ENCODE measurements around the gene ARSB.

The ARSB gene

DNA sequence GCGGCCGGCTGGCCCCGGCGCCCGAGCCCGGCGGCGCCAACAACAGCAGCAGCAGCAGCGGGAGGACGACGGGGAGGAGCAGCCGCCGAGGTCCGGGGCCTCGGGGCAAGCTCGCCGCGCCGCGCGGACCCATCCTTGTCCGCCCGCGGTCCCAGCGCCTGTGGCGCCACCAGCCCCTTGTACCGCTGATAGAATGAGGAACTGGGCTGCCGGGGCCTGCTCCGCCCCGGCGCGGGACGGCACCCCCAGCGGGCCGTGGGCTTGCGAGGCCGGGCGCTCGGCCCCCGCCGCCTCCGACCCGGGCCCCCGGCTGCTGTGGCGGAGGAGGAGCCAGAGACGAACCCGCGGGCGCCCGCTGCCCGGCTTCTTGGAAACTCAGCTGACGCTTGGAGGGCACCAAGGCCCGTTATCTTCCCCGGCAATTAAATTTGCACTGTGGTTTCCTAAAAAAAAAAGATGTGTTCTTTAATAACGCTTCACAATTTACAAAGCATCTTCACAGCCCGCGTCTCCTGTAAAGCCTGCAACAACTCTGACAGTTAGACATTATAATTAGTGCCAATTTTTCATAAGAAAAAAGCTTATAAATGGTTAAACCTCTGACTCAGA is at the start of gene ARSB:
Gene ARSB (minus strand): TSS at position 195 of the 609 bp plus-strand sequence. CDS start 62 bp downstream, at position 133.
- Histone ChIP-seq H3K9me3 (no peaks in the 10 kb centered on the region), H3K4me3 (peak within 1 kb of the TSS; percentile 42), H3K27me3 (ENCODE audit: low read depth) (no peaks in the 10 kb centered on the region), H3K4me1 (peaks cover 13% of the 10 kb centered on the region), H3K36me3 (replicated peaks) (no peaks in the 10 kb centered on the region)
- in situ Hi-C loops (cut with MboI; ENCODE audit: low sequenced_read_pairs): no loop called here
- peak in 1 of 2 experiments; percentile 62 for DNase-seq (ENCODE audit: low spot score in 2 of 2)

DNA sequence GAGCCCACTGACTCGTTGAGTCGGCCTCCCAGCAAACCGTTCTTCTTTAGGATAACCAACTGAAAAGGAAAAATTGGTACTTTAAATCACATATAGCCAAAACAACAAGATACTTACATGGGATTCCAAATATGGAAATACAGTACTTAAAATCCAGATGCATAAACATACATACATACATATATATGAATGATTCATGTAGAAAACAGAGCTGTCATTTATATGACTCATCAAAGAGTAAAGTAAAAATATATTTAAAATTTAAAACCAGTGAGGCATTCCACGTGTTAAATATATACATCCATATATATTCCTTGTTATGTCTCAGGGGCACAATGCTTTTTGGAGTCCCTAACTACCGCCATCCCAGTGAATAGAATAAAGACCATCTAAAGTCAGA is 47.7 kb upstream of the ARSB start:
- DNase-seq (ENCODE audit: low spot score in 2 of 2): no peak
- Histone ChIP-seq H3K27me3 (ENCODE audit: low read depth) (peaks cover 7% of the 10 kb centered on the region; the same call in 1 of the 2 replicates), H3K36me3 (replicated peaks) (no peaks in the 10 kb centered on the region), H3K4me3 (no peak overlapping the region), H3K9me3 (no peaks in the 10 kb centered on the region), H3K4me1 (no peaks in the 10 kb centered on the region)
- in situ Hi-C loops (cut with MboI; ENCODE audit: low sequenced_read_pairs): no loop called here

DNA sequence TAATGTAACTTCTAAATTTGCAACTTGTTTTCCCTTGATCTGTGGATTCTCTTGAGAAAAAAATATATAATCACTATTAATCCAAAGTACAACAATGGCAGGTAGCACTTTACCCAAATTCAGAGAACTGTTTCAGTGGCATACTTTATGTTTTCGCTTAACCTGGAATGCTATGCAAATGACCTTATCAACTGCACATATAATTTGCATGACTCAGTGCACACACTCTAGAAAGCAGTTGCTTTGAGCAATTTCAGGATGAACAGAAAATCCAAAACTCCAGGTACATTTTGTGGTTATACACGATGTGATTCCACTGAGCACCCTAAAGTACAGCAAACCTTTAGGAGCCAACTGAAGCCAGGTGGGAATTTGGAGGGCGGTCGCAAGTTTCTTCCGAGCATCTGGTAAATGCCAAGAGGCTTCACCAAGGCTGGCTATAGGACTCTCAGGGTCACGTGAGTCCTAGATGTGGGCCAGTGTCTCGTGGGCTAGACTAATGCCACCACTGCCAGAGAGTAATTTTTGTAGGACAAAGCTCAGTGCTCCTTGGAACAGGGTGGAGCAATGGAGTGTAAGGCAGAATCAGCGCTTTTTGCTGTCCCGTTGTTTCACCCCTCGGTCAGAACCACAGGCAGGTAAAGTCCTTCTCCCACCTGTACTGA is 47.1 kb upstream of the ARSB start:
- Histone ChIP-seq H3K4me3 (no peak overlapping the region), H3K27me3 (ENCODE audit: low read depth) (peaks cover 7% of the 10 kb centered on the region; the same call in 1 of the 2 replicates), H3K36me3 (replicated peaks) (no peaks in the 10 kb centered on the region), H3K9me3 (no peaks in the 10 kb centered on the region), H3K4me1 (no peaks in the 10 kb centered on the region)
- DNase-seq (ENCODE audit: low spot score in 2 of 2): no peak
- in situ Hi-C loops (cut with MboI; ENCODE audit: low sequenced_read_pairs): no loop called here

DNA sequence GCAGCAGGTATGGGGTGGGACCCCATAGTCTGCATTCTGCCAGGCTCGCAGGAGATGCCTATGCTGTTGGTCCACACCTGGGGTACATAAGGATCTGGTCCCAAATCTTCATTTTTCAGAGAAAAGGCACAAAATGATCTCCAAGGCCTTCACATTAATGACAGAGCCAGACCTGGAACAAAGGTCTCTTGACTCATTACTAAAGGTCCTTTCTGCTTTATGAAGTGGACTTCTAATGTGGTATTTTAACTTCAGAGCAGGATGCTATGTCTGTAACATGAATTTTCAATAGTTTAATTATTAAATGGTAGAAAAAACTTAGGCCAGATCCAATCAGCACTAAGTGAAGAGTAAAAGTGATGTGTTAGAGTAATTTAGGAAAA is 46.4 kb upstream of the ARSB start:
- H3K9me3 ChIP-seq: no peaks in the 10 kb centered on the region
- DNase-seq (ENCODE audit: low spot score in 2 of 2): no peak
- in situ Hi-C loops (cut with MboI; ENCODE audit: low sequenced_read_pairs): no loop called here

DNA sequence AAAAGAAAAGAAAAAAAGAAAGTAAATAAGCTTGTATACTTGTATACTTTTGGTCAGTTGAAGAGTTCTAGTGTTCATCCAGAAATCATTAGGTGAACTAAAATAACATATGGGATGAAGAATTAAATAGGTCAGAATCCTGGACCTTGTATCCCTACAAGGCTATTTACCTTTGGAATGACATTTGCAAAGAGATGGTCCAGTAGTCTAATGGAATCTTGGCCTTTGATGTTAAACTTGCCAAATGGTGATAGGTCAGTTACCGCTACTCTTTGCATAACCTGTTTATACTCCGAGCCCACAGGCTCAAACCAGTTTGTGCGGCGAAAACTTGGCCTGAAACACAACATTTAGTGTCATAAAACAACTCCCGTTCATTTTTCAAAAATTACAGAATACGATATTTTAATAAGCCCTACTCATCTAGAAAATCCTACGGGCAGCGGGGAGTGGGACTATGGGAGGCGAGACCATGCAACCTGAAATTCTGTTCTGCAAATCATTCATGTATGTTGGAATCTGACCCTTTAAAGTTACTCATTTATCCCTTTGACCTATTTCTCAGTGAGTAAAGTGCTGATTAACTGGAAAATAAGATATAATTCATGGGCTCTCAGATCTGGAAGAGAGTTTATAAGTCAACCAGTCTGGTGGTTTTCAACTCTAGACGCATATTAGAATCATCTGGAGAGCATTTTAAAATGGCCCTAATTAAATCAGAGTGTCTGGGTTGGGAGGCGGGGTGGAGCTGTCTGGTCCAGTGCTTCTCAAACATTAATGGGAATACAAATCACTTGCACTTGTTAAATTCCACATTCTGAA is 45.8 kb upstream of the ARSB start:
- Histone ChIP-seq H3K9me3 (no peaks in the 10 kb centered on the region), H3K4me1 (no peaks in the 10 kb centered on the region), H3K27me3 (ENCODE audit: low read depth) (peaks cover 7% of the 10 kb centered on the region; the same call in 1 of the 2 replicates), H3K4me3 (no peak overlapping the region), H3K36me3 (replicated peaks) (no peaks in the 10 kb centered on the region)
- DNase-seq (ENCODE audit: low spot score in 2 of 2): no peak
- in situ Hi-C loops (cut with MboI; ENCODE audit: low sequenced_read_pairs): no loop called here

More for the DNA sequence above, 46.4 kb upstream of the ARSB start:
- Histone ChIP-seq H3K36me3 (replicated peaks) (no peaks in the 10 kb centered on the region), H3K27me3 (ENCODE audit: low read depth) (peaks cover 7% of the 10 kb centered on the region; the same call in 1 of the 2 replicates), H3K4me3 (no peak overlapping the region), H3K4me1 (no peaks in the 10 kb centered on the region)

DNA sequence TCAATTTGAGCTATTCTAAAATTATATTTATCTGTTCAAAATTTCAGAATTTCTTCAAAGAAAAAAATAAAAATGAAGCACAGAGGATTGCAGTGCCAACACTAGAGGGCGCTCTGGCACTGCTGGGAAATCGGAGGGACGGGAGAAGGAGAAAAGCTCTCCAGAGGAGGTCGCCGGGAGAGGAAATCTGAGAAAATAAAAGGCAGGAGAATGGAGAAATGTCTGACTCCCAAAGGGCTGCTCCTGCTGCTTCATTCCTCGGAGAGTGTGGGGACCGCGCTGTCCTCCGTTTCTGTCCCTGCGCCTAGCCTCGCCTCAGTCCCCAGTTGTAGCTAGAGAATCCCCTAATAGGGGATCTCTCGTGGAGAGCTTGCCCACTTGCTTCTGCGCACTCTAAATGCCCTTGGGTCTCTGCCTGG is 40.0 kb upstream of the ARSB start:
- peak; percentile 70 to 84 for DNase-seq (ENCODE audit: low spot score in 2 of 2)
- Histone ChIP-seq H3K4me1 (peaks cover 25% of the 10 kb centered on the region), H3K27me3 (ENCODE audit: low read depth) (peaks cover 27% of the 10 kb centered on the region), H3K4me3 (no peak overlapping the region), H3K36me3 (replicated peaks) (no peaks in the 10 kb centered on the region), H3K9me3 (no peaks in the 10 kb centered on the region)
- in situ Hi-C loops (cut with MboI; ENCODE audit: low sequenced_read_pairs): loop anchor here (10.0 kb wide), 1 partner anchor 440 kb away; no protein-coding TSS in a partner anchor

DNA sequence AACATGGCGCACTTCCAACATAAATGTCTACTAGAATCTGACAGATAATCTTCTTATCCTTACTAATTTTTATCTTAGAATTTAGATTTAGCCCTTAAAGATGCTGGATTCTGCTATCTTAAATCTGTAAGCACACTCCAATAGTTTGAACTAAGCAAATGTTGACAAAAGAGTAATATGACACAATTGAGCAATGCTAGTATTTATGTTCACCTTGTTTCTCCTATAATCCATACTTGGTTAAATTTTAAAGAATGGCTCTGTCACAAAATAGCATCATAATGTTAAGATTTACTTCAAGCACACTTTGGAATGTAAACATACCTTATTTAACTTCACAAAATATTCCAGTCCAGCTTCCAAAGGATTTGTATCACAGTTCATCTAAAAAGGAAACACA is 38.8 kb upstream of the ARSB start:
- Histone ChIP-seq H3K9me3 (no peaks in the 10 kb centered on the region), H3K36me3 (replicated peaks) (no peaks in the 10 kb centered on the region), H3K27me3 (ENCODE audit: low read depth) (peaks cover 31% of the 10 kb centered on the region), H3K4me1 (peaks cover 25% of the 10 kb centered on the region), H3K4me3 (no peak overlapping the region)
- DNase-seq (ENCODE audit: low spot score in 2 of 2): no peak
- in situ Hi-C loops (cut with MboI; ENCODE audit: low sequenced_read_pairs): loop anchor here (5.0 to 10.0 kb wide), 3 partner anchors 108 to 1053 kb away; no protein-coding TSS in a partner anchor

DNA sequence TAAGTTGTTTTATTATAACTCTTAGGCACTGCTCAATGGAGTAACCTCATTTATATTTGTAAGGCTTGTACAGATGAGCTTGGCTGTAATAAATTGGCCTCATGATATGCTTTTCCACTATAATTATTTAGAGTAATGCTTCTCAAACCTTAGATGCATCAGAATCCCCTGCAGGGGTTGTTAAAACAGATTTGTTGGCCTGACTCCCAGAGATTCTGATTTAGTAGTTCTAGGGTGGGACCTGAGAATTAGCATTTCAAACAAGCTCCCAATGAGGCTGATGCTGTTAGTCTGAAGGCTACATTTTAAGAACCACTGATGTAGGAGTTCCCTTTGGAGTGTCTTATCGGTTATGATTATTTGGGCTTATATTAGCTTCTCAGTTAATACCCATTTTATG is 38.2 kb upstream of the ARSB start:
- peak; percentile 17 to 32 for DNase-seq (ENCODE audit: low spot score in 2 of 2)
- Histone ChIP-seq H3K4me1 (peaks cover 25% of the 10 kb centered on the region), H3K9me3 (no peaks in the 10 kb centered on the region), H3K27me3 (ENCODE audit: low read depth) (peaks cover 30% of the 10 kb centered on the region), H3K36me3 (replicated peaks) (no peaks in the 10 kb centered on the region), H3K4me3 (no peak overlapping the region)
- in situ Hi-C loops (cut with MboI; ENCODE audit: low sequenced_read_pairs): loop anchor here (5.0 to 10.0 kb wide), 3 partner anchors 109 to 1054 kb away; no protein-coding TSS in a partner anchor

DNA sequence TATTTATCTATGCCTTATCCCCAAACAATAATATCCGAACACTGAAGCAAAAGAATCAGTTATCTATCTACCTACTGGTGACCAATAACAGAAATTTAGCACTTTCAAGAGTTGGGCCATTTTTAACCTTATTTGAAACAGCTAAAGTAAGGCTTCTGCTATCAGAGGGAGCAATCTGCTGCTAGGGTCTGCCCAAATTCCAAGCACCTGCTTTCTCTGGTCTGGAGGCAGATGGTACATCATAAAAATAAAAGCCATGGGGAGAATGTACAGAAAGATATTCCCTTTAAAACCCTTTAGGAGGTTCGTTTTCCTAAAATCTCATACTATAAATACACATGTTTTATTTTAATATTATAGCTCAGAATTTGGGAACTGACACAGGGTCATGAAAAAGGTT is 37.7 kb upstream of the ARSB start:
- in situ Hi-C loops (cut with MboI; ENCODE audit: low sequenced_read_pairs): loop anchor here (5.0 to 10.0 kb wide), 3 partner anchors 110 to 1055 kb away; no protein-coding TSS in a partner anchor

DNA sequence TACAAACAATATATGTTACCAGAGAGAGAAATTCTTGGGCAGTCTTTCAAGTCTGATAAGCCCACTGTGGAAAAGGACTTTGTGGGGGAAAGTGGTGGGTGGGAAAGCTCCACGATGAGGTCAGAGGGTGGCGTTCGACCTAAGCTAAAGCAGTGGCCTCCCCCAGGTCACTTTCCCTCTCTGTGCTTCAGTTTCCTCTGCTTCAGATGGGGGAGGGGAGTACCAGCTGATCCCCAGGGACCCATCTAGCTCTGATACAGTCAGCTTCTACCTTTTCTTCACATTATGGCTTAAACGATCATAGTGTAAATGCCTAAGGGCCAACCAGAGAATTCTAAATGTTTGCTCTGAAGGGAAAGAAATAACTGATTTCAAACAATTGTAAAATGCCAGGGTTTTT is 36.6 kb upstream of the ARSB start:
- peaks cover 42% of the 10 kb centered on the region for H3K27me3 ChIP-seq (ENCODE audit: low read depth)
- H3K36me3 ChIP-seq (replicated peaks): no peaks in the 10 kb centered on the region
- H3K4me3 ChIP-seq: no peak overlapping the region
- peaks cover 25% of the 10 kb centered on the region for H3K4me1 ChIP-seq
- no peaks in the 10 kb centered on the region for H3K9me3 ChIP-seq
- peak in 1 of 2 experiments; percentile 47 for DNase-seq (ENCODE audit: low spot score in 2 of 2)
- in situ Hi-C loops (cut with MboI; ENCODE audit: low sequenced_read_pairs): loop anchor here (5.0 to 10.0 kb wide), 3 partner anchors 111 to 1056 kb away; no protein-coding TSS in a partner anchor

More for the DNA sequence above, 37.7 kb upstream of the ARSB start:
- no peak for DNase-seq (ENCODE audit: low spot score in 2 of 2)
- Histone ChIP-seq H3K4me1 (peaks cover 25% of the 10 kb centered on the region), H3K36me3 (replicated peaks) (no peaks in the 10 kb centered on the region), H3K9me3 (no peaks in the 10 kb centered on the region), H3K4me3 (no peak overlapping the region), H3K27me3 (ENCODE audit: low read depth) (peaks cover 34% of the 10 kb centered on the region)

DNA sequence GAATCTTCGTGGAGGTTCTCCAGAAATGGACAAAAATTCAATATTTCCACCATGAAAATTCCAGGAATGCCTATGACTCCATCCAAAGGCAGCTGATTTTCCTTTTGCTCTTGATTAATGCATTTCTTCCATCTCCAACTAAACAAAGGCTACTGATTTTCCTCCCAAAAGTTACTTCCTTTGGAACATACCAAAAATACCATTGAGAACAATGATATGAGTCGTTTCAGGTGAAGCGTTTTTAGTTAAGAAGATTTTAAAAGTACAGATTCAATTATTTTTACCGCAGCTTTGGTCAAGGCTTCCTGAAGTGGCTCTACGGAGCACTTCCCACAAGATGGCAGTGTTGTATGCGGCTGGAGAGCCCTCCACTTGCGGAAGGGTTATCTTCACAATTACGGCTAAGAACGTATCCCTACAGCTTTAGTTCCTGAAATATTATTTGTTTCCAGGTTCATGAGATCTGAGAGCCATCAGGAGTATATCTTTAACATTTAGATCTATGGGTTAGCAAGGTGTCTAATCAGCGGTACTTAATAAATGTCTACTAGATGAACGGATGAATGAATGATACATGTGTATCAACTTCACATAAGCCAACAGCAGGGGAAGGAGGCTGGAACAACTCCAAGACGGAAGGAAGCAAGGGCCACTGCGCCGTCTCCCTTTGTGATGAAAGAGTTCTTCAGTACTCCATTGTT is 35.9 kb upstream of the ARSB start:
- DNase-seq (ENCODE audit: low spot score in 2 of 2): peak; percentile 76 to 80
- Histone ChIP-seq H3K9me3 (no peaks in the 10 kb centered on the region), H3K4me1 (peaks cover 25% of the 10 kb centered on the region), H3K27me3 (ENCODE audit: low read depth) (peaks cover 46% of the 10 kb centered on the region), H3K4me3 (no peak overlapping the region), H3K36me3 (replicated peaks) (no peaks in the 10 kb centered on the region)
- in situ Hi-C loops (cut with MboI; ENCODE audit: low sequenced_read_pairs): loop anchor here (5.0 to 10.0 kb wide), 3 partner anchors 111 to 1056 kb away; no protein-coding TSS in a partner anchor

DNA sequence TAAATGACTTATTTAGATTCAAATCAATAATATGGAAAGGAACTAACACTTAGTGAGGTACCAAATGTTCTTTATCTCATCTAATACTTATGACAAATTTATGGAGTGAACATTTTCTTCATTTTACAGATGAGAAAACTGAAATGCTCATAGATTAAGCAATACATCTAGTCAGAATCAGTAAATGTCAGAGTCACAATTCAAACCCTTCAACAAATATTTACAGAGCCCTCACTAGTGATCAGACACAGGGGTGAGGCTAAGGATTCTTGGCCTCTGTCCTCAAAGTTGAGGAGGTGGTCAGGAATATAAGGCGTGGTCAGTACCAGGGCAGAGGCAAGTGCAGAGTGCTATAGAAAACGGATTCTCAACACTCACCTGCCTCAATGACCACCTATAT is 29.5 kb upstream of the ARSB start:
- H3K4me3 ChIP-seq: no peak overlapping the region
- H3K4me1 ChIP-seq: no peaks in the 10 kb centered on the region
- in situ Hi-C loops (cut with MboI; ENCODE audit: low sequenced_read_pairs): no loop called here
- H3K36me3 ChIP-seq (replicated peaks): no peaks in the 10 kb centered on the region
- H3K9me3 ChIP-seq: no peaks in the 10 kb centered on the region
- no peak for DNase-seq (ENCODE audit: low spot score in 2 of 2)
- H3K27me3 ChIP-seq (ENCODE audit: low read depth): peaks cover 25% of the 10 kb centered on the region

DNA sequence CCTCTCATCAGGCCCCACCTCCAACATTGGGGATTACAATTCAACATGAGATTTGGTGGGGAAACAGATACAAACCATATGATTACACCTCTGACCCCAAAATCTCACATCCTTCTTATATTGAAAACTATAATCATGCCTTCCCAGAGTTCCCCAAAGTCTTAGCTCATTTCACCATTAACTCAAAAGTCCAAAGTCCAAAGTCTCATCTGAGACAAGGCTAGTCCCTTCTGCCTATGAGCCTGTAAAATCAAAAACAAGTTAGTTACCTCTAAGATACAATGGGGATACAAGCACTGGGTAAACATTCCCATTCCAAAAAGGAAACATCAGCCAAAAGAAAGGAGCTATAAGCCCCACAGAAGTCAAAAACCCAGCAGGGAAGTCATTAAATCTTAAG is 26.8 kb upstream of the ARSB start:
- no peaks in the 10 kb centered on the region for H3K36me3 ChIP-seq (replicated peaks)
- no peaks in the 10 kb centered on the region for H3K4me1 ChIP-seq
- H3K4me3 ChIP-seq: no peak overlapping the region
- in situ Hi-C loops (cut with MboI; ENCODE audit: low sequenced_read_pairs): no loop called here
- DNase-seq (ENCODE audit: low spot score in 2 of 2): no peak
- H3K9me3 ChIP-seq: no peaks in the 10 kb centered on the region
- H3K27me3 ChIP-seq (ENCODE audit: low read depth): peaks cover 8% of the 10 kb centered on the region

Measured in HAP-1 (cell line).